H9 (cell line): Measurements from ENCODE around the gene NKD2. TPM values are rescaled to one million over a fixed set of nuclear protein-coding genes. Genes with fewer than 3 reads are reported as not detected.

Experiments used
- DNase-seq: peaks from one replicate; pipeline ENCODE4 v3.0.0-alpha.2; 2017
- H2AFZ ChIP-seq: one replicate; pipeline ENCODE4 v1.6.1; 2013; ENCODE audit warnings: mild to moderate bottlenecking, low read length, control low read depth, moderate library complexity
- H2AK5ac ChIP-seq: 2 replicates; pipeline ENCODE4 v1.6.1; 2013; ENCODE audit warnings: low read length, control low read depth, mixed read lengths; ENCODE audit not compliant: insufficient read length
- H2BK120ac ChIP-seq: one replicate; pipeline ENCODE4 v1.6.1; 2013; ENCODE audit warnings: low read depth, mild to moderate bottlenecking, low read length, control low read depth, inconsistent platforms; ENCODE audit not compliant: poor library complexity, severe bottlenecking
- H2BK12ac ChIP-seq: 2 replicates; pipeline ENCODE4 v1.6.1; 2013; ENCODE audit warnings: low read length, control low read depth, mixed read lengths, low read depth; ENCODE audit not compliant: insufficient read length
- H2BK15ac ChIP-seq: 2 replicates; pipeline ENCODE4 v1.6.1; 2013; ENCODE audit warnings: low read depth, low read length, control low read depth
- H2BK20ac ChIP-seq: one replicate; pipeline ENCODE4 v1.6.1; 2013; ENCODE audit warnings: low read depth, mild to moderate bottlenecking, low read length, control low read depth, inconsistent platforms; ENCODE audit not compliant: poor library complexity, severe bottlenecking
- H2BK5ac ChIP-seq: 2 replicates; pipeline ENCODE4 v1.6.1; 2013; ENCODE audit warnings: low read length, control low read depth, mixed read lengths; ENCODE audit not compliant: insufficient read length
- H3K14ac ChIP-seq: 2 replicates; pipeline ENCODE4 v1.6.1; 2013; ENCODE audit warnings: low read length, control low read depth; ENCODE audit not compliant: insufficient read depth
- H3K18ac ChIP-seq: 2 replicates; pipeline ENCODE4 v1.6.1; 2013; ENCODE audit warnings: low read depth, mild to moderate bottlenecking, mixed read lengths, low read length, control low read depth; ENCODE audit not compliant: insufficient read length
- H3K23ac ChIP-seq: 2 replicates; pipeline ENCODE4 v1.6.1; 2013; ENCODE audit warnings: low read length, control low read depth, mixed read lengths, low read depth; ENCODE audit not compliant: insufficient read length
- H3K23me2 ChIP-seq: 2 replicates; pipeline ENCODE4 v1.6.1; 2013; ENCODE audit warnings: low read depth, mild to moderate bottlenecking, mixed read lengths, low read length, control low read depth; ENCODE audit not compliant: insufficient read length, poor library complexity, severe bottlenecking
- H3K27ac ChIP-seq: 2 replicates; pipeline ENCODE4 v1.5.1; 2013; ENCODE audit warnings: low read length, control low read depth, mixed read lengths, low read depth; ENCODE audit not compliant: insufficient read length
- H3K27me3 ChIP-seq: 2 replicates; pipeline ENCODE4 v1.6.1; 2013; ENCODE audit warnings: low read length, control low read depth, inconsistent platforms; ENCODE audit not compliant: insufficient read depth
- H3K4ac ChIP-seq: 2 replicates; pipeline ENCODE4 v1.6.1; 2013; ENCODE audit warnings: low read depth, mild to moderate bottlenecking, control low read depth, inconsistent platforms, low read length, moderate library complexity
- H3K4me1 ChIP-seq: 2 replicates; pipeline ENCODE4 v1.6.1; 2013; ENCODE audit warnings: low read length, control low read depth, inconsistent platforms; ENCODE audit not compliant: insufficient read depth
- H3K4me2 ChIP-seq: 2 replicates; pipeline ENCODE4 v1.6.1; 2013; ENCODE audit warnings: low read length, control low read depth, mixed read lengths; ENCODE audit not compliant: insufficient read length, insufficient read depth
- H3K56ac ChIP-seq: 2 replicates; pipeline ENCODE4 v1.6.1; 2013; ENCODE audit warnings: low read depth, mild to moderate bottlenecking, mixed read lengths, low read length, control low read depth; ENCODE audit not compliant: insufficient read length
- H3K79me1 ChIP-seq: 2 replicates; pipeline ENCODE4 v1.6.1; 2013; ENCODE audit warnings: low read depth, mild to moderate bottlenecking, moderate library complexity, low read length, control low read depth, inconsistent platforms; ENCODE audit not compliant: insufficient read depth, poor library complexity, severe bottlenecking
- H3K79me2 ChIP-seq: 2 replicates; pipeline ENCODE4 v1.6.1; 2013; ENCODE audit warnings: low read length, control low read depth, inconsistent platforms; ENCODE audit not compliant: insufficient read depth
- H3K9ac ChIP-seq: 2 replicates; pipeline ENCODE4 v1.6.1; 2013; ENCODE audit warnings: low read length, control low read depth, mixed read lengths; ENCODE audit not compliant: insufficient read length; ENCODE audit errors: extremely low read depth
- H3K9me3 ChIP-seq: one replicate; pipeline ENCODE4 v1.6.1; 2013; ENCODE audit warnings: low read depth, low read length, inconsistent platforms; ENCODE audit not compliant: control insufficient read depth
- H3T11ph ChIP-seq: one replicate; pipeline ENCODE4 v1.6.1; 2013; ENCODE audit warnings: mild to moderate bottlenecking, low read length, control low read depth, inconsistent platforms
- H4K20me1 ChIP-seq: one replicate; pipeline ENCODE4 v1.6.1; 2013; ENCODE audit not compliant: control insufficient read depth, insufficient read length, insufficient read depth
- H4K5ac ChIP-seq: 2 replicates; pipeline ENCODE4 v1.6.1; 2013; ENCODE audit warnings: low read depth, mild to moderate bottlenecking, mixed read lengths, low read length, control low read depth; ENCODE audit not compliant: insufficient read length
- H4K8ac ChIP-seq: replicated peaks from 2 replicates; pipeline ENCODE4 v1.6.1; 2013; ENCODE audit warnings: low read length, control low read depth, mixed read lengths, low read depth; ENCODE audit not compliant: insufficient read length
- H4K91ac ChIP-seq: 2 replicates; pipeline ENCODE4 v1.6.1; 2013; ENCODE audit warnings: low read depth, mild to moderate bottlenecking, moderate library complexity, mixed read lengths, low read length, control low read depth; ENCODE audit not compliant: insufficient read length
- H3K27ac Mint-ChIP-seq, 3 experiments: 2 replicates in 2 of 3; 3 replicates in 1 of 3; pipeline ENCODE4 v1.8.0; 2020 to 2021; ENCODE audit warnings: mixed read lengths in 3 of 3, mild to moderate bottlenecking in 1 of 3, moderate library complexity in 1 of 3
- H3K27me3 Mint-ChIP-seq: 2 replicates; pipeline ENCODE4 v1.8.0; 2021; ENCODE audit warnings: low read depth, mild to moderate bottlenecking, moderate library complexity, mixed read lengths
- H3K36me3 Mint-ChIP-seq, 3 experiments: 2 replicates in 2 of 3; 3 replicates in 1 of 3; pipeline ENCODE4 v1.8.0; 2020 to 2021; ENCODE audit warnings: low read depth in 3 of 3, mixed read lengths in 3 of 3; ENCODE audit not compliant: insufficient read depth in 1 of 3
- H3K4me1 Mint-ChIP-seq, 2 experiments: 2 replicates each; pipeline ENCODE4 v1.8.0; 2020; ENCODE audit warnings: mixed read lengths in 2 of 2
- H3K4me3 Mint-ChIP-seq, 2 experiments: 2 replicates in 1 of 2; 3 replicates in 1 of 2; pipeline ENCODE4 v1.8.0; 2020 to 2021; ENCODE audit warnings: mild to moderate bottlenecking in 2 of 2, mixed read lengths in 2 of 2, moderate library complexity in 1 of 2
- H3K9me3 Mint-ChIP-seq, 2 experiments: 2 replicates in 1 of 2; 3 replicates in 1 of 2; pipeline ENCODE4 v1.8.0; 2020; ENCODE audit warnings: mild to moderate bottlenecking in 2 of 2, mixed read lengths in 2 of 2, moderate library complexity in 1 of 2
- CTCF ChIP-seq: fragments of 200-600 bp; sonication (generic); conservative IDR thresholded peaks from 3 replicates; pipeline ENCODE4 v1.8.0; 2021; ENCODE audit warnings: antibody characterized with exemption, mild to moderate bottlenecking
- WGBS: extraction: QIAGEN DNeasy Blood & Tissue Kit; methylation state at CpG from one replicate; pipeline ENCODE4 v1.1.7; 2013; ENCODE audit warnings: missing lambda C conversion rate, low lambda C conversion rate, mixed read lengths; ENCODE audit not compliant: insufficient read length; ENCODE audit errors: extremely low coverage; 5-methylcytosine and 5-hydroxymethylcytosine counted together
- total RNA-seq: library from RNA; stranded (reverse); gene quantifications from 2 replicates; pipeline ENCODE4 v1.2.1, GENCODE V29; 2021

NKD2 gene
- total RNA-seq, 1 experiment from 2014 or later: 7.3 TPM

- H3K9me3 ChIP-seq: no peaks in the 10 kb centered on the region
- no peak overlapping the region for H2BK12ac ChIP-seq
- H2AFZ ChIP-seq: no peak overlapping the region
- H3K4me2 ChIP-seq: no peak overlapping the region
- H2BK15ac ChIP-seq: no peak overlapping the region
- no peaks in the 10 kb centered on the region for H3K4me1 ChIP-seq
- H2AK5ac ChIP-seq: no peak overlapping the region
- no peaks in the 10 kb centered on the region for H3K79me1 ChIP-seq
- H4K20me1 ChIP-seq: no peaks in the 10 kb centered on the region
- H2BK120ac ChIP-seq: no peak overlapping the region
- no CpG with 5 or more reads among the region's 12 CpGs for WGBS
- no peak overlapping the region for H3K9ac ChIP-seq
- peaks cover 32% of the 10 kb centered on the region for H3K27me3 Mint-ChIP-seq
- H3K9me3 Mint-ChIP-seq: no peaks in the 10 kb centered on the region; a peak in 1 of 5 replicates
- H4K91ac ChIP-seq: no peak overlapping the region
- H3K79me2 ChIP-seq: no peaks in the 10 kb centered on the region
- peaks cover 25 to 26% of the 10 kb centered on the region in 2 experiments for H3K4me1 Mint-ChIP-seq
- no peak overlapping the region for H2BK20ac ChIP-seq
- H3K18ac ChIP-seq: no peak overlapping the region
- no peaks in the 10 kb centered on the region for H3K36me3 Mint-ChIP-seq
- H2BK5ac ChIP-seq: no peak overlapping the region
- no peak overlapping the region for H4K5ac ChIP-seq
- no peak overlapping the region for H3K27ac Mint-ChIP-seq
- no peak overlapping the region for H3K4me3 Mint-ChIP-seq
- no peak overlapping the region for H3T11ph ChIP-seq
- no peak overlapping the region for H3K56ac ChIP-seq
- H3K27me3 ChIP-seq: peaks cover 5% of the 10 kb centered on the region; the same call in 1 of the 2 replicates
- no peak overlapping the region for H3K23ac ChIP-seq
- no peak for TF ChIP-seq CTCF
- no peak overlapping the region for H3K14ac ChIP-seq
- H3K27ac ChIP-seq: no peak overlapping the region
- no peak overlapping the region for H4K8ac ChIP-seq
- no peak overlapping the region for H3K4ac ChIP-seq
- DNase-seq: no peak
- H3K23me2 ChIP-seq: peaks cover 3% of the 10 kb centered on the region
These were observed 3.8 kb downstream of the NKD2 start for GRCh38 chr5:1012313-1012841.
